ENCODE results near the gene CD79A. TPM values are rescaled to one million over a fixed set of nuclear protein-coding genes. Genes with fewer than 3 reads are reported as not detected.

Gene CD79A
- 1 to 10 TPM in 2 of 3 donors, not detected in 1; 1.8 to 3.0 TPM for polyA plus RNA-seq

- 46 to 71% (median 55%) methylated on average over 9 of the region's 9 CpGs for WGBS, 3 donors
- H3K27ac ChIP-seq (ENCODE audit: low read depth, low read length), result no peak within 1 kb of the TSS
Measured at GRCh38 chr19:41876847-41877832, at the start of gene CD79A. Gene CD79A, plus strand, starts transcription at chr19:41877279. Its CDS starts 26 bp downstream, at chr19:41877305.

DNA sequence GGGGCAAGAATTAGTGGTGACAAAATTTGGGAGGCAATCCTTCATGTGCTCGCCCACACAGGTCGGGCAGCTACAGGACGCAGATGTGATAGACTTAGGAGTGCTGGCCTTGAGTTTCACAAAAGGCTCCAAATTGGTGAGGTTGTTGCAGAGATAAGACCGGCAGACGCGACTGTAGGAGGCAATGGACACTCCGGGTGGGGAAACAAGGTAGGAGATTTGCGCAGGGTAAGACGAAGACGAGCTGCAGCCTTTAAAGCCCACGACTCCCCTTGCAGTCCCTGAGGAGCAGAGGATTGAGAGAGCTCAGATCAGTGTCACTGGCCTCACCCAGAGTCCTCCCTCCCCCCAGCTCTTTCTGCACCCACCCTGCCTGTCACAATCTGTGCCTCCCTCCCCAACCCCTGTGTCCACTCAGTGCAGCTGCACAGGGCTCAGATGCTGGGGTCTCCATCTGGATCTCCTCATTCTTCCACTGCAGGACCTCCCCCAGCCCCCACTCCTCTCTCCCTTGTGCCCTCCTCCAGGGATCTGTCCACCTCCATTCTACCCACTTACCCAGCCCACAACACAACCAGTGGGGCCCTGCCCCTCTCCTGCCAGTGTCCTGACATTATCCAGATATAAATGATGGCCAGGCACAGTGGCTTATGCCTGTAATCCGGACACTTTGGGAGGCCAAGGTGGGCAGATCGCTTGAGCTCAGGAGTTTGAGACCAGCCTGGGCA lies 38.9 kb upstream of the CD79A start:
- H3K27ac ChIP-seq (ENCODE audit: low read depth, low read length), result no peak overlapping the region
- WGBS, 3 donors, result 44 to 61% (median 56%) methylated on average over 13 of the region's 13 CpGs

DNA sequence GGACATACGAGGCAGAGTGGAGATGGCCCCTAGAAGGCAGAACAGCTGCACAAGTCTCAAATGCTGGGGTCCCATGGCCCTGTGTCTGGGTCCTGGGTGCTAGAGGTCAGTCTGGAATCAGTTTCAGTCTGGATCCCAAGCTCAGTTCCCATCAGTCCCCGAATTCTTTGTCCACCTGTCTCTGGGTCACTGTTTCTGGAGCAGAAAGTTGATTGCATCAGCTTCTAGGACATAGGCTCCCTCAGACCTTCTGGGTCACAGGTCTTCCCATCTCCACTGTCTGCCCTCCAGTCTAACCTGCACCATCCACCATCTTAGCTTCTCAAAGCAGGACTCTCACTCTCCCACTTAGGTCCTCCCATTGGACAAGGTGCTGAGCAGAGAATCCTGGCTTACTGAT lies 37.9 kb upstream of the CD79A start:
- H3K27ac ChIP-seq (ENCODE audit: low read depth, low read length), result no peak overlapping the region
- WGBS, 3 donors, result 43 to 70% (median 58%) methylated on average over 2 of the region's 2 CpGs

DNA sequence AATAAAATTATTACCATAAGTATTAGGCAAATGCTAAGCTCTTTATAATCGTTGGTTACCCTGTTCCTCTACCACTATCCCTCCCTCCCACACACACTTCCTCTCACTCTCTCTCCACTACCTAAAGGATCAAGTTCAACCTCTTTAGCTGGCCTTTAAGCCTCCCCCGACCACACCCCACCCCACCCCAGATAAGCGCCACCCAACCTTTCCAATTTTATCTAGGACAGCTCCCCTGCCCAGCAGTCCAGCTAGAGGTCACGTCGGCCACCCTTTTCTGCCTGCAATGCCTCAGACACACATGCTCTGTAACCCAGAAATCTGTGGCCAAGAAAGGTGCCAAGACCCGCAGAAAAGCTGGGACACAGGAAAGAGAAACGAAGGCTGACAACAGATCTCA lies 33.7 kb upstream of the CD79A start:
- 46 to 60% (median 58%) methylated on average over 7 of the region's 7 CpGs for WGBS, 3 donors
- H3K27ac ChIP-seq (ENCODE audit: low read depth, low read length), result no peak overlapping the region

- H3K27ac ChIP-seq (ENCODE audit: low read depth, low read length), result no peak within 1 kb of the TSS
- 79 to 88% (median 84%) methylated on average over 30 of the region's 30 CpGs for WGBS, 3 donors
Measured at GRCh38 chr19:41844601-41845000, 32.5 kb upstream of the CD79A start, which contains the start of gene LYPD4. Gene LYPD4, minus strand, starts transcription at chr19:41844683. Its CDS starts 5,398 bp downstream, at chr19:41839285.

GRCh38 chr19:41845001-41845050 lies 32.3 kb upstream of the CD79A start, which contains the start of gene DMRTC2:
Gene DMRTC2, plus strand, starts transcription at chr19:41845042. Its CDS starts 2,387 bp downstream, at chr19:41847429.
- H3K27ac ChIP-seq (ENCODE audit: low read depth, low read length), result no peak within 1 kb of the TSS
- 98 to 100% (median 100%) methylated on average over 3 of the region's 3 CpGs for WGBS, 3 donors

- WGBS, 3 donors, result 86 to 90% (median 89%) methylated on average over 23 of the region's 23 CpGs
- H3K27ac ChIP-seq (ENCODE audit: low read depth, low read length), result no peak overlapping the region
Measured at GRCh38 chr19:41845051-41845590, 32.0 kb upstream of the CD79A start.

GRCh38 chr19:41847351-41848105 lies 29.6 kb upstream of the CD79A start:
- no peak overlapping the region for H3K27ac ChIP-seq (ENCODE audit: low read depth, low read length)
- 85 to 92% (median 90%) methylated on average over 19 of the region's 19 CpGs for WGBS, 3 donors

GRCh38 chr19:41848666-41849065 lies 28.4 kb upstream of the CD79A start:
- WGBS, 3 donors, result 80 to 86% (median 83%) methylated on average over 6 of the region's 6 CpGs
- no peak overlapping the region for H3K27ac ChIP-seq (ENCODE audit: low read depth, low read length)

DNA sequence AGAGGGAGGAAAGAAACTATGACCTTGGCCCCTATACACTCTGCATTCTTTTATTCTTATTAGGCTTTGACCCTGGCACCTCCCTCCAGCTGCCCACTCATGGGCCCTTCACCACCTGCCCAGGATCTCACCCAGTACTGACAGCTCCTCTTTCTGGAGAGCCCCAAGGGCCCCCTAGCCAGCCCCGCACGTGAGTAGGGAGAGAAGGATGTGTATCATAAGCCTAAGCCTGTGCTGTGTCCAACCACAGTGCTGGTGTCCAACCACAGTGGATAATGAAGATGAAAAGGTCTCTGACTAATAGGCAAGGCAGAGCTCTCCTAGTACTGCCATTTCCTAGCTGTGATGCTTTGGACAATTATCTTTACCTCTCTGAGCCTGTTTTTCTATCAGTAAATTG lies 28.0 kb upstream of the CD79A start:
- no peak overlapping the region for H3K27ac ChIP-seq (ENCODE audit: low read depth, low read length)
- 67 to 84% (median 81%) methylated on average over 2 of the region's 2 CpGs for WGBS, 3 donors

DNA sequence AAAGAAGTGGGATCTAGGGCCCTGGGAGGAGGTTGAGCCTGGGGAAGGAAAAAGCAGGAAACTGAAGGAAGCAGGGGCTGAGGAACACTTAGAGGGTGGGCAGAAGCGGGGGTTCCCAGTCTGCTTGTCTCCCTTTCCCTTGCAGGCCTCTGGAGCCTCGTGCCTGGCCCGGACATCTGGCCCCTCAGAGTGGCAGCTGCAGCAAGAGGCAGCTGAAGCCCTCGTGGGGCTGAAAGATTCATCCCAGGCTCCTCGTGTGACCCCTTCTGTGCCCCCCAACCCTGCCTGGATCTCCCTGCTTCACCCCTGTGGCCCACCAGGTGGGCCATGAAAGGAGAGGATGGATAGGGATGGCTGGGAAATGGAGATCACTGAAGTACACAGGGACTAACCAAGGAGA lies 26.7 kb upstream of the CD79A start:
- WGBS, 3 donors, result 62 to 69% (median 66%) methylated on average over 5 of the region's 5 CpGs
- no peak overlapping the region for H3K27ac ChIP-seq (ENCODE audit: low read depth, low read length)

DNA sequence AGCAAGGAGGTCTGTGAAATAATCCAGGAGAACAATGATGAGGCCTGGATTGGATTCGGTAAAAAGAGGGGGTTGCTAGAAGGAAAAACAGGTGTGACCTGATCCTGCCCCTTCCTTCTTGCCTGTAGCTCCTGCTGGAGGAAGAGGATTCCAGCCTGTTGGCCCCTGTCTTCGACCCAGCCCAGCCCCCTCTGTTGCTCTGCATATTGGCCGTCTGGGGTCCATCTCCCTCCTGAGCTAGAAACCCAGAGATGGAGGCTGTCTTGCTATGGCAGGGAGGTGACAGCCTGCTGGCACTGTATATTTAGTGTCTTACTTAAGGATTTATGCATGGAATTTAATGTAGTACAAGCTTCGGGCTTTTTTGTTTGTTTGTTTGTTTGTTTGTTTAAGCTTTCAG lies 25.6 kb upstream of the CD79A start:
- 38 to 47% (median 39%) methylated on average over 4 of the region's 4 CpGs for WGBS, 3 donors
- no peak overlapping the region for H3K27ac ChIP-seq (ENCODE audit: low read depth, low read length)

GRCh38 chr19:41853344-41853743 lies 23.7 kb upstream of the CD79A start:
- WGBS, 3 donors, result 40 to 83% (median 68%) methylated on average over 2 of the region's 2 CpGs
- H3K27ac ChIP-seq (ENCODE audit: low read depth, low read length), result no peak overlapping the region

DNA sequence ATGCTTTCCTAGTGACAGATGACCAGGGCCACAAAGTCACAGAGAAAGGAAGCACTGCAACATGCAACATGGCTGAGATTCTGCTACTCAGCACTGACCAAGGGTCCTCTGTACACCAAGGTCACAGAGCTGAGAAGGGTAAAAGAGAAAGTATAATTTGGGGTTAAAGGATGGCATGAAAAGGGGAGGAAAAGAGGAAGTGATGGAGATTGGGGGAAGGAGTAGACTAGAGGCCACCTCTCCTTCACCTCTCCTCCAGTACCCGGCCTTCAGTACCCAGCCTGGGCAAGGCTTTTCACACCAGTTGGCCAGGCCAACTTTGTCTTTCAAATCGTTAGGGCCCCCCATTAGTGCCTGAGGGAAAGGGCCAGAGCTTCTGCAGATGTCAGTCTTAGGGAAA lies 23.3 kb upstream of the CD79A start:
- H3K27ac ChIP-seq (ENCODE audit: low read depth, low read length), result no peak overlapping the region
- WGBS, 3 donors, result 46 to 56% (median 48%) methylated on average over 2 of the region's 2 CpGs

DNA sequence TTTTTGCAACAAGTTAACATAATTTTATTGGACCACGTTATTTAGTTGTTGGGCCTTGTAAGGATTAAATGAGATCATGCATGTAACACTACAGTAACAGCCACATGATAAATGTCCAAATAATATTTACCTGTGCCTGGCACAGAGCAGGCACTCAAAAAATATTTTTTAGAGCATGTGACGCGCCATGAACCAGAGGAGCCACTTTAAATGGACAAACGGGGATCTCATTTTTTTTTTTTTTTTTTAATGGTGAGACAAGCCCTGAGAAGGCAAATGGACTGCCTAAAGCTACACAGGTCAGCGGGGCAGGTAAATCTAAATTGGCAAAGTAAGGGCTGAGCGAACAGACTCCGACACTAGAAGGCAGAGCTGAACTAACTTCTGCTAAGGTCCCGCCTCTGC lies 17.9 kb upstream of the CD79A start:
- H3K27ac ChIP-seq (ENCODE audit: low read depth, low read length), result no peak overlapping the region
- WGBS, 3 donors, result 0 to 6% (median 2%) methylated on average over 8 of the region's 8 CpGs

DNA sequence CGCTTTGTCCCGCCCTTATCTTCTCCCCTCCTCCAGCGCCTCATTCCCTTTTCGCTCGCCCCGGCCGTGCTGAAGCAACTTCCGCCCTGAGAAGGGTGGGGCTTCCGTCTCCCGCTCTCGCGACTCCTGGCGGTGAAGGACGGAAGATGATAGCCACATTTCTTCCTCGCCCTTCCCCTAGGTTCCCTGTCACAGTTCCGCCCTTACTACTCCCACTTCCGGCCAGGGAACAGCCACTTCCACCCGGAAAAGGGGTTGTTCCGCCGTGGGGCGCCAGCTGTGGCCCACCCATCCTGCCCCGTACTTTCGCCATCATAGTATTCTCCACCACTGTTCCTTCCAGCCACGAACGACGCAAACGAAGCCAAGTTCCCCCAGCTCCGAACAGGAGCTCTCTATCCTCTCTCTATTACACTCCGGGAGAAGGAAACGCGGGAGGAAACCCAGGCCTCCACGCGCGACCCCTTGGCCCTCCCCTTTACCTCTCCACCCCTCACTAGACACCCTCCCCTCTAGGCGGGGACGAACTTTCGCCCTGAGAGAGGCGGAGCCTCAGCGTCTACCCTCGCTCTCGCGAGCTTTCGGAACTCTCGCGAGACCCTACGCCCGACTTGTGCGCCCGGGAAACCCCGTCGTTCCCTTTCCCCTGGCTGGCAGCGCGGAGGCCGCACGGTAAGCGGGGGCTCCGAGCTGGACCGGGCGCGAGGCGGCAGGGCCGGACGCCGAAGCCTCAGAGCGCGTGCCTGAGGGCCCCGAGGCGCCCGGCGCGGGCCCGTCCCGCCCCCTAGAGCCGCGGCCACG lies 17.3 kb upstream of the CD79A start, which contains the start of gene RPS19:
Gene RPS19, plus strand, starts transcription at position 638 of the 801 bp plus-strand sequence. CDS start 520 bp downstream, outside the sequence.
- H3K27ac ChIP-seq (ENCODE audit: low read depth, low read length), result peak within 1 kb of the TSS; percentile 71
- 0% methylated on average over 68 to 76 of the region's 76 CpGs for WGBS, 3 donors

DNA sequence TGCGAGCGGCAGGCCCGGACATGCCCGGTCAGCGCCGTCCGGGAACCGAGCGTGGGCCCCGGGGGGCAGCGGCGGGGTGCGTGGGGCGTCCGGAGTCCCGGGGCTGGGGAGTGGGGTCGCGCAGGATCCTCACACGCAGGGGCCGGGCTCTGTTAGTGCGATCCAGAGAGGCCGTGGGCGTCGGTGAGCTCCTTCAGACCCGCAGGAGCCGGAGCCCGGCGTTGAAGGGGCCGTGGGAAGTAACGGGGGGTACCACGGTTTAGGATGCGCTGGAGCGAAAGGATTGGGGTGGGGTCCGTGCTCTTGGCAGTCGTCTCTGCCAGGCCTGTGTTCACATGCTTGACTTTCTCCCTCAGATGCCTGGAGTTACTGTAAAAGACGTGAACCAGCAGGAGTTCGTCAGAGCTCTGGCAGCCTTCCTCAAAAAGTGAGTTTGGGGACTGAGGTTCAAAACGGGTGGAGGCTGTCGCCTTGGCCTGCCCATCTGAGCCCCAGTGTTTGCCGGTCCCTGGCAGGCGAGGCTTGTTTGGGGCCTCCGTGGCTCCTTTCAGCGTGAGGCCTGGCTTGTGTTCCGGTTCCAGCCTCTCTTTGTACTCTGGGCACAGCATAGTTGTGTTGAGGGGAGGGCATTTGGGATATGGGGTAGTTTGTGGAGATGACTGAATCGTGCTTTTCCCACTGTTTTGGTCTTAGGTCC lies 16.5 kb upstream of the CD79A start:
- H3K27ac ChIP-seq (ENCODE audit: low read depth, low read length), result peak overlapping the region; percentile 71
- WGBS, 3 donors, result 0 to 1% (median 0%) methylated on average over 42 to 45 of the region's 45 CpGs
